Neural progenitor cell (in vitro differentiated cells): Measurements from ENCODE around the gene BTBD9. TPM values are rescaled to one million over a fixed set of nuclear protein-coding genes. Genes with fewer than 3 reads are reported as not detected.

Experiments
- DNase-seq: peaks from one replicate; pipeline ENCODE4 v3.0.0-alpha.2; 2016; ENCODE audit warnings: low spot score
- H2AFZ ChIP-seq: fragments of 200-600 bp; sonication (generic); replicated peaks from 2 replicates; pipeline ENCODE4 v1.6.1; 2016; ENCODE audit warnings: antibody characterized with exemption
- H3F3A ChIP-seq: fragments of 200-600 bp; sonication (generic); 2 replicates; pipeline ENCODE4 v1.6.1; 2016; ENCODE audit warnings: antibody characterized with exemption, low read depth
- H3K27ac ChIP-seq: fragments of 200-600 bp; sonication (generic); 2 replicates; pipeline ENCODE4 v1.5.1; 2016; ENCODE audit warnings: mild to moderate bottlenecking
- H3K27me3 ChIP-seq: fragments of 200-600 bp; sonication (generic); 2 replicates; pipeline ENCODE4 v1.6.1; 2016; ENCODE audit warnings: mild to moderate bottlenecking, moderate library complexity
- H3K36me3 ChIP-seq: fragments of 200-600 bp; sonication (generic); 2 replicates; pipeline ENCODE4 v1.5.1; 2016
- H3K4me1 ChIP-seq: fragments of 200-600 bp; sonication (generic); 2 replicates; pipeline ENCODE4 v1.6.1; 2016; ENCODE audit warnings: mixed run types
- H3K4me2 ChIP-seq: fragments of 200-600 bp; sonication (generic); 2 replicates; pipeline ENCODE4 v1.6.1; 2016
- H3K4me3 ChIP-seq: fragments of 200-600 bp; sonication (generic); 2 replicates; pipeline ENCODE4 v1.5.1; 2016
- H3K79me2 ChIP-seq: fragments of 200-600 bp; sonication (generic); 2 replicates; pipeline ENCODE4 v1.6.1; 2016; ENCODE audit warnings: low read depth
- H3K9ac ChIP-seq: fragments of 200-600 bp; sonication (generic); 2 replicates; pipeline ENCODE4 v1.6.1; 2016
- H3K9me3 ChIP-seq: fragments of 200-600 bp; sonication (generic); 2 replicates; pipeline ENCODE4 v1.5.1; 2016; ENCODE audit warnings: low read depth
- H4K20me1 ChIP-seq: fragments of 200-600 bp; sonication (generic); 2 replicates; pipeline ENCODE4 v1.6.1; 2016; ENCODE audit warnings: low read depth
- H3K27ac Mint-ChIP-seq: 3 replicates; pipeline ENCODE4 v1.8.0; 2021; ENCODE audit warnings: mixed read lengths
- H3K27me3 Mint-ChIP-seq: 2 replicates; pipeline ENCODE4 v1.8.0; 2022; ENCODE audit warnings: low read depth, mild to moderate bottlenecking, inconsistent platforms, moderate library complexity, mixed read lengths; ENCODE audit not compliant: insufficient read depth
- H3K36me3 Mint-ChIP-seq: 3 replicates; pipeline ENCODE4 v1.8.0; 2021; ENCODE audit warnings: mixed read lengths
- H3K4me1 Mint-ChIP-seq: 3 replicates; pipeline ENCODE4 v1.8.0; 2021; ENCODE audit warnings: mixed read lengths
- H3K4me3 Mint-ChIP-seq: 3 replicates; pipeline ENCODE4 v1.8.0; 2021; ENCODE audit warnings: mild to moderate bottlenecking, moderate library complexity, mixed read lengths
- H3K9me3 Mint-ChIP-seq: 3 replicates; pipeline ENCODE4 v1.8.0; 2020; ENCODE audit warnings: mixed read lengths
- EZH2 ChIP-seq: fragments of 200-600 bp; sonication (generic); IDR thresholded peaks from 2 replicates; pipeline ENCODE4 v1.6.1; 2017; ENCODE audit warnings: antibody characterized with exemption, mild to moderate bottlenecking, moderate library complexity
- EZH2phosphoT487 ChIP-seq: fragments of 200-600 bp; sonication (generic); IDR thresholded peaks from 2 replicates; pipeline ENCODE4 v1.6.1; 2017; ENCODE audit warnings: antibody characterized with exemption
- total RNA-seq: library from RNA; depleted of rRNA; stranded (reverse); fragments of >200 nt; gene quantifications from 2 replicates; pipeline ENCODE4 v1.2.3, GENCODE V29; 2015; ENCODE audit warnings: low replicate concordance
- TF ChIP-seq, protein P1 (sequence below): fragments of 200-600 bp; sonication (generic); IDR thresholded peaks from 2 replicates; pipeline ENCODE4 v1.5.1; 2017; ENCODE audit warnings: antibody characterized with exemption, mild to moderate bottlenecking

BTBD9 gene
- total RNA-seq, 1 donor from 2014 or later, result 16.9 TPM

DNA sequence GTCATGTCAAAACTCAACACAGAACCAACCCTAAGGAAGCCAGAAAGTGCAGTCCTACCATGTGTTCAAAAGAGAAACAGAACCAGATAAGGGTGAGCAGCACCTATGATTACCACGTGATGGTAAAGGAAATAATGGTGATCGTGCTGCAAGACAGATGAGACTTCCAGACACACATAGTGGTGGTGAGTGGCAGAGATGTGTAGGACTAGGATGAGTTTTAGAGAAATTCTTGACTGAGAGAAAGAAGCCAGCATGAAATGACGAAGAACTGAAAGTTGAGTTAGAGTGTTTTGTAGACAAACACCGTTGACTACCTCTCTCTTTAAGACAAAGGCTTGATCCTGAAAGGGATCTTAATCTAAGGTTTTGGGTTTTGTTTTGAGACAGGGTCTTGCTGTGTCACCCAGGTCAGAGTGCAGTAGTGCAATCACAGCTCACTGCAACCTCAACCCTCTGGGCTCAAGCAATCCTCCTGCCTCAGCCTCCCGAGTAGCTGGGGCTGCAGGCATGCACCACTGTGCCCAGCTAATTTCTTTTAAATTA, 10.6 kb upstream of the BTBD9 start:
- Histone ChIP-seq H3K79me2 (no peaks in the 10 kb centered on the region), H3K4me2 (no peak overlapping the region), H4K20me1 (no peaks in the 10 kb centered on the region), H3K36me3 (no peaks in the 10 kb centered on the region), H3K9me3 (no peaks in the 10 kb centered on the region), H3K4me3 (no peak overlapping the region), H3F3A (no peaks in the 10 kb centered on the region), H3K9ac (no peak overlapping the region), H3K27me3 (no peaks in the 10 kb centered on the region), H3K4me1 (peaks cover 4% of the 10 kb centered on the region), H2AFZ (no peak overlapping the region), H3K27ac (no peak overlapping the region)
- Mint-ChIP-seq H3K4me3 (no peak overlapping the region), H3K27me3 (peaks cover 2% of the 10 kb centered on the region), H3K27ac (no peak overlapping the region), H3K36me3 (peaks cover 4% of the 10 kb centered on the region), H3K4me1 (no peaks in the 10 kb centered on the region), H3K9me3 (no peaks in the 10 kb centered on the region)
- no peak for DNase-seq
- no peak for TF ChIP-seq EZH2phosphoT487
- TF ChIP-seq, protein P1, sequence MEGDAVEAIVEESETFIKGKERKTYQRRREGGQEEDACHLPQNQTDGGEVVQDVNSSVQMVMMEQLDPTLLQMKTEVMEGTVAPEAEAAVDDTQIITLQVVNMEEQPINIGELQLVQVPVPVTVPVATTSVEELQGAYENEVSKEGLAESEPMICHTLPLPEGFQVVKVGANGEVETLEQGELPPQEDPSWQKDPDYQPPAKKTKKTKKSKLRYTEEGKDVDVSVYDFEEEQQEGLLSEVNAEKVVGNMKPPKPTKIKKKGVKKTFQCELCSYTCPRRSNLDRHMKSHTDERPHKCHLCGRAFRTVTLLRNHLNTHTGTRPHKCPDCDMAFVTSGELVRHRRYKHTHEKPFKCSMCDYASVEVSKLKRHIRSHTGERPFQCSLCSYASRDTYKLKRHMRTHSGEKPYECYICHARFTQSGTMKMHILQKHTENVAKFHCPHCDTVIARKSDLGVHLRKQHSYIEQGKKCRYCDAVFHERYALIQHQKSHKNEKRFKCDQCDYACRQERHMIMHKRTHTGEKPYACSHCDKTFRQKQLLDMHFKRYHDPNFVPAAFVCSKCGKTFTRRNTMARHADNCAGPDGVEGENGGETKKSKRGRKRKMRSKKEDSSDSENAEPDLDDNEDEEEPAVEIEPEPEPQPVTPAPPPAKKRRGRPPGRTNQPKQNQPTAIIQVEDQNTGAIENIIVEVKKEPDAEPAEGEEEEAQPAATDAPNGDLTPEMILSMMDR, result no peak
- TF ChIP-seq EZH2, result no peak

DNA sequence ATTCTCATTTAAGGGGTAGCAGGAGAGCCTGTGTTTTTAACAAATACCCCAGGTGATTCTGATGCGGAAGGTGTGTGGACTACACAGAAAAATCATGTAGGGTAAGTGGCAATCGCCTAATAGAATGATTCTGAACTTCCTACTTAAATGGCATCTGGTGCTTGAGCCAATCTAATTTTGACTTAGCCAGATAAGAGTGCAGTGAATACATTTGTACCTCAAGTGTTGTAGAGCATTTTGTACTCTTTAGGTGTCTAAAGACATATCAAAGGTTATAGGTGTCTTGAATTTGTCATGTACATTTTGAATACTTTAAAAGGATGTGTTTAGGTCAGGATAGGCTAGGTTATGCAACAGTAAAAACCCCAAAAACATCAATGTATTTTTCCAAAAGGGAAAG, 10.0 kb upstream of the BTBD9 start:
- Histone ChIP-seq H3F3A (no peaks in the 10 kb centered on the region), H4K20me1 (no peaks in the 10 kb centered on the region), H3K27ac (no peak overlapping the region), H3K4me3 (no peak overlapping the region), H3K36me3 (no peaks in the 10 kb centered on the region), H3K27me3 (no peaks in the 10 kb centered on the region), H3K9ac (no peak overlapping the region), H3K9me3 (no peaks in the 10 kb centered on the region), H2AFZ (no peak overlapping the region), H3K79me2 (no peaks in the 10 kb centered on the region), H3K4me1 (peaks cover 4% of the 10 kb centered on the region), H3K4me2 (no peak overlapping the region)
- Mint-ChIP-seq H3K4me3 (no peak overlapping the region), H3K9me3 (no peaks in the 10 kb centered on the region), H3K36me3 (peaks cover 4% of the 10 kb centered on the region), H3K27me3 (peaks cover 2% of the 10 kb centered on the region), H3K27ac (no peak overlapping the region), H3K4me1 (no peaks in the 10 kb centered on the region)
- DNase-seq, result no peak
- no peak for TF ChIP-seq EZH2phosphoT487
- TF ChIP-seq, protein P1, result no peak
- TF ChIP-seq EZH2, result no peak

DNA sequence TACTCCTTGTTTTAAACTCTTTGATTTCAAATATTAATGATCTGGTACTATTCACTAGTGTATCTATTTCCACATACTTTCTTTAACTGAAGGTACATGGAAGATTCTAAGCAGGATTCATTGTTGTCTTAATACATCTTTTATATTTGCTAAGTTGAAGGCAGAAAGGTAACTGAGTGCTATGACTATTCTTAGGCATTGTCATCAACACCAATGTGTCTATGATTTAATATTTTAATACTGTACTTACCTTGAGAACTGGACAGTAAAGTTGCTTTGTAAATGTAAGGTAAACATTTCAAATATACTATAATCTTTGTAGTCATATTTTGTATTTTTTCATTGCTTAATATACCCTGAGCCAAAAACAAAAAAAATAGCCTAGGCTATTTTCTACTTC, 8.9 kb upstream of the BTBD9 start:
- Mint-ChIP-seq H3K9me3 (no peaks in the 10 kb centered on the region), H3K4me1 (no peaks in the 10 kb centered on the region), H3K27ac (no peak overlapping the region), H3K27me3 (peaks cover under 1% of the 10 kb centered on the region), H3K36me3 (peaks cover 4% of the 10 kb centered on the region), H3K4me3 (no peak overlapping the region)
- H3K4me1 ChIP-seq, result peaks cover 4% of the 10 kb centered on the region
- no peaks in the 10 kb centered on the region for H3K9me3 ChIP-seq
- DNase-seq, result no peak
- no peaks in the 10 kb centered on the region for H3F3A ChIP-seq
- H3K9ac ChIP-seq, result no peak overlapping the region
- no peak overlapping the region for H2AFZ ChIP-seq
- no peaks in the 10 kb centered on the region for H3K79me2 ChIP-seq
- TF ChIP-seq EZH2, result no peak
- TF ChIP-seq, protein P1, result no peak
- no peak for TF ChIP-seq EZH2phosphoT487
- no peaks in the 10 kb centered on the region for H4K20me1 ChIP-seq
- H3K36me3 ChIP-seq, result no peaks in the 10 kb centered on the region
- no peak overlapping the region for H3K4me2 ChIP-seq
- H3K4me3 ChIP-seq, result no peak overlapping the region
- H3K27ac ChIP-seq, result no peak overlapping the region
- no peaks in the 10 kb centered on the region for H3K27me3 ChIP-seq
